ENCODE results near the gene OR6K6. TPM values are rescaled to one million over a fixed set of nuclear protein-coding genes. Genes with fewer than 3 reads are reported as not detected.
A peak's percentile ranks its signal among the peaks of the same experiment; 100 is the strongest.

OR6K6 gene
- total and polyA plus RNA-seq, 12 donors: not detected

- H3K4me1 ChIP-seq (replicated peaks in 1 of 2): no peaks in the 10 kb centered on the region
- no peak for DNase-seq
- peak in 2 of 6 experiments; percentile 13 to 15 for TF ChIP-seq CTCF (IDR thresholded peaks at IDR 0.05)
- no peak for TF ChIP-seq POLR2A (IDR thresholded peaks at IDR 0.05)
- H3K9me3 ChIP-seq (replicated peaks in 1 of 3): no peaks in the 10 kb centered on the region
- no peaks in the 10 kb centered on the region for H3K27me3 ChIP-seq
- WGBS, 4 donors: 70 to 86% (median 83%) methylated on average over 2 of the region's 2 CpGs
- no peaks in the 10 kb centered on the region for H3K36me3 ChIP-seq (replicated peaks in 1 of 2)
- no peak overlapping the region for H3K4me3 ChIP-seq
- no peak overlapping the region for H3K27ac ChIP-seq
- intact Hi-C loops (cut with DNase I): no loop called here
Observed at GRCh38 chr1:158793604-158794003, 39.1 kb downstream of the OR6K6 start.

- Histone ChIP-seq H3K27me3 (no peaks in the 10 kb centered on the region), H3K27ac (no peak overlapping the region), H3K4me3 (no peak overlapping the region), H3K9me3 (replicated peaks in 1 of 3) (no peaks in the 10 kb centered on the region), H3K36me3 (replicated peaks in 1 of 2) (no peaks in the 10 kb centered on the region), H3K4me1 (replicated peaks in 1 of 2) (no peaks in the 10 kb centered on the region)
- 61 to 78% (median 72%) methylated on average over 5 to 6 of the region's 6 CpGs for WGBS, 4 donors
- intact Hi-C loops (cut with DNase I): no loop called here
- TF ChIP-seq CTCF (IDR thresholded peaks at IDR 0.05) (no peak), POLR2A (IDR thresholded peaks at IDR 0.05) (no peak)
- DNase-seq: no peak
Observed at GRCh38 chr1:158794247-158794646, 39.7 kb downstream of the OR6K6 start.

- intact Hi-C loops (cut with DNase I): no loop called here
- WGBS, 4 donors: 57 to 65% (median 58%) methylated on average over 3 of the region's 3 CpGs
- H3K4me3 ChIP-seq: no peak overlapping the region
Observed at GRCh38 chr1:158798531-158798930, 44.0 kb downstream of the OR6K6 start.

GRCh38 chr1:158799689-158800088 is 45.2 kb downstream of the OR6K6 start:
- WGBS, 4 donors: 80 to 86% (median 84%) methylated on average over 4 of the region's 4 CpGs

More at GRCh38 chr1:158798531-158798930, 44.0 kb downstream of the OR6K6 start:
- no peaks in the 10 kb centered on the region for H3K27me3 ChIP-seq
- TF ChIP-seq CTCF (IDR thresholded peaks at IDR 0.05): peak in 1 of 6 experiments; percentile 10
- no peak for TF ChIP-seq POLR2A (IDR thresholded peaks at IDR 0.05)
- no peaks in the 10 kb centered on the region for H3K9me3 ChIP-seq (replicated peaks in 1 of 3)
- no peak overlapping the region for H3K27ac ChIP-seq
- DNase-seq: no peak
- H3K4me1 ChIP-seq (replicated peaks in 1 of 2): no peaks in the 10 kb centered on the region
- no peaks in the 10 kb centered on the region for H3K36me3 ChIP-seq (replicated peaks in 1 of 2)

More at GRCh38 chr1:158799689-158800088, 45.2 kb downstream of the OR6K6 start:
- no peaks in the 10 kb centered on the region for H3K36me3 ChIP-seq (replicated peaks in 1 of 2)
- intact Hi-C loops (cut with DNase I): no loop called here
- H3K9me3 ChIP-seq (replicated peaks in 1 of 3): no peaks in the 10 kb centered on the region
- H3K27me3 ChIP-seq: no peaks in the 10 kb centered on the region
- no peak overlapping the region for H3K27ac ChIP-seq
- H3K4me3 ChIP-seq: no peak overlapping the region
- TF ChIP-seq POLR2A (IDR thresholded peaks at IDR 0.05): no peak
- TF ChIP-seq CTCF (IDR thresholded peaks at IDR 0.05): no peak
- no peak for DNase-seq
- no peaks in the 10 kb centered on the region for H3K4me1 ChIP-seq (replicated peaks in 1 of 2)

Measured in adrenal gland (tissue), 12 donors.